Activated CD4-positive, alpha-beta T cell treated with anti-CD3 and anti-CD28 coated beads for 24 hours (primary cell): ENCODE results near the gene CEBPZ.
"Not testable (repeated sequence)": the region's sequence is repeated elsewhere in the genome, so short reads cannot be mapped to it uniquely, and the experiment has no call there.

Experiments used
- DNase-seq, 2 donors: peaks; one replicate each; pipeline ENCODE4 v3.0.0-alpha.2; 2020; ENCODE audit warnings: low read depth in 2 of 2

The CEBPZ gene

DNA sequence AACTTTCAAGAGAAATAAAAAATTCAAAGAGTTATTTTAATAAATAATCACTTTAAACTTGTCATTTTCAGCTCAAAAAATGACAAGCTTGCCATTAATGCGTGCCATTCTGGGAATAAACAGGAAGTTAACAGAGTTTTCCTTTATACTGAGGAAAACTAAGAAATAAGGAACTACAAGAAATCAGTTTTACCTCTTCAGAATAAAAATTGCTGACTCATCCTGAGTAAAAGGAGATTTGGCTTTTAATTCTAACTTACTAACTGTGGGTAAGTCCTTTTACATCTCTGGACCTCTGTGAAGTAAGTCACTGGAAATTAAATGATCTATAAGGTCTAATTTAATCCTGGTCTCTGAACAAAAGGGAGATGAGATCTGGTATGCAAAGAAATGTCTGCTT lies 16.1 kb downstream of the CEBPZ start:
- no peak for DNase-seq

DNA sequence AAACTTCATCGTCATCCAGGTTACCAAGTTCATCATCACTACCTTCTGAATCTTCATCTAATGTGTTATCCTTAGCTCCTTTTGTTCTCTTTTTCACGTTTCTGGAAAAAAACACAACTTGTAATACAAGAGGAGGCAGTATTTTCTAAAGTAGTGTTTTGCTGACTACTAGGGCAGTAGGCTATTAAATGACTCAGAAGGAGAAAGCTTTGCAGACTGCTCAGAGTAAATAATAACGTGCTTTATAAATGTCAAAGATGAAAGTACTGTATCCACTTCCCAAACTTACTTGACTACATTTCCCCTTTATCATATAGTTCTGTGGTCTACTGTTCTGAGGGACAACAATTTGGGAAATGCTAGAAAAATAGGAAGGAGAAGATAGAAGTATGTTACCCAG lies 19.5 kb downstream of the CEBPZ start:
- DNase-seq, result no peak

DNA sequence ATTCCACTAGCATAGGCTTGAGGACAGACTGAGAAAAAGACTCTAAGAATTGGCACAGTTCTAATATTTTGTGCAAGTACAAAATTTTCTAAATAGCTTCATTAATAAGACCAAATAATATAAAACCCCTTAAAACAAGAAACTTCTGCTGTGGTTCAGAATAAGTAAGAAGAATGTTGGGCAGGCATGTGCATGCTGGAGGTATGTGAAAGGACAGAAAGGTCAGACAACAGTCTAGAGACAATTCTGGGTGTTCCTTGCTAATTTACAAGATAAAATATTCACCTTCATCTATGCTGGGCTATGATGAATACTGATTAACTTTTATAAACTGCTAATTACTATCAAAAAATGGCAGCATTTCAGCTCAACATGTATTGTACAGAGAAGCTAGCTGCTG lies 20.2 kb downstream of the CEBPZ start:
- no peak for DNase-seq

- not testable (repeated sequence) for DNase-seq
Observed at GRCh38 chr2:37206760-37207159, 24.6 kb downstream of the CEBPZ start.

- no peak for DNase-seq
Observed at GRCh38 chr2:37205689-37206341, 25.6 kb downstream of the CEBPZ start.

DNA sequence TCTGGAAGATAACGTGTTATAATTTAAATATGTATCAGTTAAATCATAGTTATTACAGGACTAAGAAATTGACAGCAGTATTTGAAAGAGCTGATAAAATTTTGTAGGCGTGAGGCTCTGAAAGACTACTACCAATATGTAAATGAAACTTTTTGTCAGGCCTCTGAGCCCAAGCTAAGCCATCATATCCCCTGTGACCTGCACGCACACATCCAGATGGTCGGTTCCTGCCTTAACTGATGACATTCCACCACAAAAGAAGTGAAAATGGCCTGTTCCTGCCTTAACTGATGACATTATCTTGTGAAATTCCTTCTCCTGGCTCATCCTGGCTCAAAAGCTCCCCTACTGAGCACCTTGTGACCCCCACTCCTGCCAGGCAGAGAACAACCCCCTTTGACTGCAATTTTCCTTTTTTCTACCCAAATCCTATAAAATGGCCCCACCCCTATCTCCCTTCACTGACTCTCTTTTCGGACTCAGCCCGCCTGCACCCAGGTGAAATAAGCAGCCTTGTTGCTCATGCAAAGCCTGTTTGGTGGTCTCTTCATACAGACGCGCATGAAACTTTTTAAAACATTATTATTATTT lies 26.2 kb downstream of the CEBPZ start:
- not testable (repeated sequence) for DNase-seq

GRCh38 chr2:37203708-37204107 lies 27.7 kb downstream of the CEBPZ start:
- DNase-seq, result no peak

DNA sequence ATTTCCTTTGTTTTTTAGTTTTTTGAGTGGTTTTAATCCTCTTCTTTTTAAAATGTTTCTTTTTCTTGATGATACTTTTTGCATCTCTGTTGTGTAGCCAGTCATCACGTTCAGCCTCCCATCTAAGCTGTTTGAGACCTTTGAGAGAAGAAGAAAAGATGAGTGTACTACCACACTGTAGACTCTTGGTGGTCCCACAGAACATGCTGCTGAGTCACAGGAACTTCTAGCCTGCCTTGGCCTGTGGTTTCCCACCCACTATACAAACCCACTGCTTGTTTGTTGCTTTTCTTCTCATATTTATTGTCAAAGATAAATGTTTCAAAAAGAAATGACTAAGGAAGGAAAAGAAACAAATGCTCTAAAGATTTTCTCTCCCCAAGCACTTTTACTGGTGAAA lies 29.6 kb downstream of the CEBPZ start:
- DNase-seq, result no peak

DNA sequence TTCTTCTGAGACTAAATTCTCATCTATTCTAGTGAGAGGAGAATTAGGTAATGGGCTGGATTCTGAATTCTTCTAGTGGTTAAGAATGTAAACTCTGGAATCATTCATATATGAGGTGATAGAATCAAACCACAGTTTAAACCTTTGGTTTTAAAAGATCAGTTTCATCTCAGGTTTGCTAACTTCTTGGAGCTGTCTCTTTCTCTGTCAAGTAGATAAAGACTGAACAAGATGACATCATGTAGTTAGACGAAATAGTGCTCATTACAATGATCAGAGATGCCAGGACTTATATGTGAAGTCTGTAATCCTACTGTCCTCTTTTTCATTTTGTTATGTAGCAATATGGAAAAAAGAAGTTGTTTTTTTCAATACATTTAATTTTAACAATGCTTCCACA lies 30.2 kb downstream of the CEBPZ start:
- DNase-seq, result no peak

DNA sequence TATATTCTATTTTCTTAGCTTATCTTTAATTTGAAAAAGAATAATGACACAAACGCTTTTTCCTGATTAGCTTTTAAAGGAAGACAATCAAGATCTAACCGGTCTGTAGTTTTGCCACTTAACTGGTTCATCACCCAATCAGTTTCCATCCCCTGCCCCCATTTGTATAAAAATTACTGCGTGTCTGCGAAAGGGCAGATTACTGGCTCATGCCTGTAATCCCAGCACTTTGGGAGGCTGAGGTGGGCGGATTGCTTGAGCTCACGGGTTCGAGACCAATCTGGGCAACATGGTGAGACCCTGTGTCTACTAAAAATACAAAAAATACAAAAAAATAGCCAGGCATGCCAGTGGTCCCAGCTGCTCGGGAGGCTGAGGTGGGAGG lies 32.7 kb downstream of the CEBPZ start:
- DNase-seq, result no peak

- peak; percentile 82 to 88 for DNase-seq
Observed at GRCh38 chr2:37196320-37197195, 34.8 kb downstream of the CEBPZ start, which contains the start of gene CEBPZOS. Gene CEBPZOS (plus strand): TSS chr2:37196496. CDS start chr2:37199705, 3,209 bp downstream.

- not testable (repeated sequence) for DNase-seq
Observed at GRCh38 chr2:37195862-37196319, 35.5 kb downstream of the CEBPZ start.

DNA sequence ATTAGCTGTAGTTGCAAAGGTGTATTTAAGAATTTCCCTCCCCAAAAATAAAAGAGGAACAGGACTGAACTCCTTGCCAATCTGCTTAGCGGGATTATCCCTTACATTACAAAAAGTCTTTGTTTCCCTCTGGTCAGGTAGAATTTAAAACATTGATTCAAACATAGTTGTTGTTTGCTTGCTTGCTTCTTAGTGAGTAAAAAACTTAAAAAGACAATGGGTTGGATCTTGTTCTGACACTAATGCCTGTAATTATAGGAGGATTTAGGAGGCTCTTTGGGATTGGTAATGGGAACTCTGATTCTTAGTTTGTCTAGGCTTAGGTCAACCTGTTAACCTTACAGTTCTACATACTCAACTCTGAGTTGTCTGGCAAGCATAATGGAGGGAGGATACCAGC lies 38.8 kb downstream of the CEBPZ start:
- no peak for DNase-seq

DNA sequence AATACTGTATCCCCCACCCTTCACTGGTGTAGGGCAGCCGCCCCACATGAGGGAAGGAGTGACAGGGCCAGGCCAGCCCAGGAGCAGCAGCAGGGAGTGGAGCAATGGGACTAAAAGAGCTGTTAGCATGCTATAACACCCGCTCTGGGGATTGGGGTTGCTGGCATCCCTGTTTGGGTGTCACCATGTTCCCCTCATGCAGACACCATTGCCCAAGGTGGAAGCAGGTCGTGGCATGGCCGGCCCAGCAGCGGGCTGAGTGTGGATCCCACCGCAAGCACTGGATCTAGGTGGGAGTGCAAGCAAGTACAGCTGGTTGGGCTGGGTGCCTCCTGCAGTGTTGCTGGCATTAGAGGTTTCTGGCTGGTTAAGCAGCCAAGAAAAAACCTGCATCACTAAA lies 39.6 kb downstream of the CEBPZ start:
- DNase-seq, result no peak

- DNase-seq, result no peak
Observed at GRCh38 chr2:37191253-37191652, 40.1 kb downstream of the CEBPZ start.

DNA sequence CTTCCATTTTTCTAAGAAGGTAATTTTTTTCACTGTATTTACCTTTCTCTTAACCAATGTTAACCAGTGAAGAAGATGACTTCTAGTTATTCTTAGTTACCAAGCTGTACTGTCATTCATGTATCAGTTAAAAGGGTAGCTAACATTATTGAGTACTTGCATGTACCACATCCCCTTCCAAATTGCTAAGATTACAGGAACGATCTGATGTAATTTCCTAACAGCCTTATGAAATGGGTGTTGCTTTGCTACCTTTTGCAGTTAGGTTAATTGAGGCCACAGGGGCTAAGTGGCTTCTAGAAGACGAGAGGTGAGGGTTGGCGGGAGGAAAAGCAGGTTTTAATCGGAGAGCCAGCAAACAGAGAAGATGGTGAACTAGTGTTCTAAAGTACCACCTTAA lies 41.1 kb downstream of the CEBPZ start:
- no peak for DNase-seq

GRCh38 chr2:37189452-37190153 lies 41.8 kb downstream of the CEBPZ start:
- DNase-seq, result no peak

DNA sequence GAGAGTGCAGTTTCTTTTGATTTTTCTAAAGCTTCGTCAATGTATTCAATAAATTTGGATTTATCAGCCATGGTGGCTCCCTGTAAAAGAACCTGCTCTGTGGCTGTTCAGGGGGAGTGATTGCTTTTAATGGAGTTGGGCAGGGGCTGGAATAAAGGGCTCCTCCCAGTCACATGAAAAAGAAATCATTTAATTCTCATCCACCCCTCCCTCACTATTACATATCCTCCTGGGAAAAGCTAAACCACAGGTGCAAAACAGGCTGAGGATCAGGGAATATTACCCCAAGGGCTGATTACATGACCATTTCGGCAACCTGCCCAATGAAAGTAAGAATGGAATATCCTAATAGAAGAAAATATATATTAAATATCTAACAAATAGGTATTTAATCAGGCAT lies 42.8 kb downstream of the CEBPZ start, which contains the start of gene SULT6B1:
SULT6B1 (minus strand) TSS at position 101 of the 400 bp plus-strand sequence; CDS start at position 71, 30 bp downstream.
- no peak for DNase-seq

DNA sequence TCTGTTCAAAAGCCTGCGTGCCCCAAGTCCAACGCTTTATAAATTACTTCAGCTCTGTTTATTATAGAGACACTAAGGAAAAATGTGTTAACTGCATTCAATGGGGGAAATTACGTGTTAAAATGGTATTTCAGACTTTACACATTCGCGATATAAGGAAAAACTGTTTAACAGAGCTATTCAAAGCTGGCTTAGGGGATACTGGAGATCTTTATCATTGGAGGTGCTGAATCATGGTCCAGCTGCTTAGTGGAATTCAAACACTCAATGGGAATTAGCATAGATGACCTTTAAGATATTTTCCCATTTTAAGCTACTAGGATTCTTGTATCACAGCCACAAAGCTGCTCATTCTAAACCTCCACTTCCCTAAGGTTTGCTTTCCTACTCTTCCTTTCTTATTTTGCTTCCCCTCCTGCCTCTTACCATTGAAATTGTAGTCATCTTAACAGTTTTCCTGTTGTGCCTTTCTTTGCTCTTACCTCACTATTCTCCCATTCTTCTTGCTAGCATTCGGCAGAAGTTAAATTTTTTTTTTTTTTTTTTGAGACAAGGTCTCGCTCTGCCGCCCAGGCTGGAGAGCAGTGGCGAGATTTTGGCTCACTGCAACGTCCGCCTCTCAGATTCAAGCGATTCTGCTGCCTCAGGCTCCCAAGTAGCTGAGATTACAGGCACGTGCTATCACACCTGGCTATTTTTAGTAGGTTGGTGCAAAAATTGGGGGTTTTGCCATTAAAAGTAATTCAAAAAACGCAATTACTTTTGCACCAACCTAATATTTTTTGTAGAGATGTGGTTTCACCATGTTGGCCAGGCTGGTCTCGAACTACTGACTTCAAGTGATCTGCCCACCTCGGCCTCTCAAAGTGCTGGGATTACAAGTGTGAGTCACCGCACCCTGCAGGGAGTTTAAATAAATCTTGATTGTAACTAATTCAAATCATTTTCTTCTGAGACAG lies 49.4 kb downstream of the CEBPZ start:
- no peak for DNase-seq

- DNase-seq, result no peak
Observed at GRCh38 chr2:37180640-37181039, 50.8 kb downstream of the CEBPZ start.
